A549 (cell line): ENCODE data around the gene NT5E.

Experiments used
- CHD2 ChIP-seq: fragments of 150-350 bp; IDR thresholded peaks from 2 replicates; pipeline ENCODE4 v1.6.1; 2014; ENCODE audit warnings: low read length; ENCODE audit not compliant: partially characterized antibody
- JUNB ChIP-seq: fragments of >200 bp; sonication (Bioruptor Twin); formaldehyde crosslinking; IDR thresholded peaks from 2 replicates; pipeline ENCODE4 v1.6.1; 2016
- KDM1A ChIP-seq: fragments of 200-600 bp; sonication (generic); IDR thresholded peaks from 2 replicates; pipeline ENCODE4 v1.6.1; 2016; ENCODE audit warnings: low read depth, mild to moderate bottlenecking
- KDM5A ChIP-seq: fragments of 200-600 bp; sonication (generic); IDR thresholded peaks from 2 replicates; pipeline ENCODE4 v1.6.1; 2016; ENCODE audit warnings: antibody characterized with exemption, mild to moderate bottlenecking
- ZFP36 ChIP-seq: fragments of 450-650 bp; IDR thresholded peaks from 2 replicates; pipeline ENCODE4 v1.6.1; 2014; ENCODE audit warnings: borderline replicate concordance; ENCODE audit not compliant: partially characterized antibody
- TF ChIP-seq, protein P1 (sequence below): fragments of >200 bp; sonication (Bioruptor Twin); formaldehyde crosslinking; IDR thresholded peaks from 3 replicates; pipeline ENCODE4 v1.5.1; 2016

DNA sequence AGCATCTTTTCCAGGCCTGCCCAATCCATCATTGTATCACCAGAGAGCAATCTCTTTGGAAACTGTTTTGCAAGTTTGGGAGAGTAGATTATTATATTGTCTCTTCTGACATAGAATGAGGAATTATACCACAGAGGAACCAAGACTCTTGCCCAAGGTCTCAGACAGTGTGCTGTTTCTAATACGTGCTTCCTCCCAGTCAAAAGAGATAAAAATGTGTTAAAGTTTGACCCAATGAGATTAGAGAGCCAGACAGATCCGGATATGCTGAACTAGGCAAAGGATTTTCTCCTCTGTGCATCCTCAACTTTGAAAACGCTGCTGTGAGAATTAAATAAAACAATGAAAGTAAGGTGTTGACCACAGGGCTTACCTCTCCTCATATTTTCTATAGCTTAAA is 18.6 kb upstream of the NT5E start:
- TF ChIP-seq CHD2 (no peak), KDM1A (no peak), ZFP36 (no peak), JUNB (no peak), KDM5A (no peak)
- TF ChIP-seq, protein P1, sequence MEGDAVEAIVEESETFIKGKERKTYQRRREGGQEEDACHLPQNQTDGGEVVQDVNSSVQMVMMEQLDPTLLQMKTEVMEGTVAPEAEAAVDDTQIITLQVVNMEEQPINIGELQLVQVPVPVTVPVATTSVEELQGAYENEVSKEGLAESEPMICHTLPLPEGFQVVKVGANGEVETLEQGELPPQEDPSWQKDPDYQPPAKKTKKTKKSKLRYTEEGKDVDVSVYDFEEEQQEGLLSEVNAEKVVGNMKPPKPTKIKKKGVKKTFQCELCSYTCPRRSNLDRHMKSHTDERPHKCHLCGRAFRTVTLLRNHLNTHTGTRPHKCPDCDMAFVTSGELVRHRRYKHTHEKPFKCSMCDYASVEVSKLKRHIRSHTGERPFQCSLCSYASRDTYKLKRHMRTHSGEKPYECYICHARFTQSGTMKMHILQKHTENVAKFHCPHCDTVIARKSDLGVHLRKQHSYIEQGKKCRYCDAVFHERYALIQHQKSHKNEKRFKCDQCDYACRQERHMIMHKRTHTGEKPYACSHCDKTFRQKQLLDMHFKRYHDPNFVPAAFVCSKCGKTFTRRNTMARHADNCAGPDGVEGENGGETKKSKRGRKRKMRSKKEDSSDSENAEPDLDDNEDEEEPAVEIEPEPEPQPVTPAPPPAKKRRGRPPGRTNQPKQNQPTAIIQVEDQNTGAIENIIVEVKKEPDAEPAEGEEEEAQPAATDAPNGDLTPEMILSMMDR: no peak
